ENCODE data around the gene P2RX4.

P2RX4 gene

DNA sequence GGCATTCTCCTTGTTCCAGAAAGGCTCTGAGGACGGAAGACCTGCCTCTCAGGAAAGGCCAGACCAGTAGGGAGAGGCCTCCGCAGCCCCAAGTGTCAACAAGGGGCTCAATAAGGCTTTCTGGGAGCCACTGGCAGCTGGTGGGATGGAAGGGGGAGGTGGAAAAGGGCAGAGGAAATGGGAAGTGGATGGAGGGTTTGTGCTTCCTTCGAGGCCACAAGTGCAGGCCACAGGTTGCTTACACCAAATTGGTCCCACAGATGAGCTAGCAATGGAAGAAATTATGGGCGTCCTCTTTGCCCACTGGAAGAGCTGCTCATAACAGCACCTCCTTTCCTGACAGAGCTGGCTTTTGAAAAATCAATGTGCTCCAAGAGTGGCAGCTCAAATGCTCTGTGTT, 28.2 kb downstream of the P2RX4 start:
- DNase-seq (ENCODE audit: extremely low read depth, insufficient read length): no peak
- Histone ChIP-seq H3K36me3 (ENCODE audit: control insufficient read depth, insufficient read depth, low read length) (peaks cover 19% of the 10 kb centered on the region), H3K4me3 (replicated peaks; ENCODE audit: low read depth, low read length) (no peak overlapping the region), H3K27me3 (replicated peaks; ENCODE audit: control insufficient read depth, insufficient read depth, low read length) (no peaks in the 10 kb centered on the region)
- TF ChIP-seq CTCF (IDR thresholded peaks at IDR 0.05; ENCODE audit: insufficient read depth, low read length, poor library complexity, severe bottlenecking): no peak

GRCh38 chr12:121238604-121239350, 28.8 kb downstream of the P2RX4 start:
- DNase-seq (ENCODE audit: extremely low read depth, insufficient read length): no peak
- no peak for TF ChIP-seq CTCF (IDR thresholded peaks at IDR 0.05; ENCODE audit: insufficient read depth, low read length, poor library complexity, severe bottlenecking)
- H3K27me3 ChIP-seq (replicated peaks; ENCODE audit: control insufficient read depth, insufficient read depth, low read length): no peaks in the 10 kb centered on the region
- H3K36me3 ChIP-seq (ENCODE audit: control insufficient read depth, insufficient read depth, low read length): peaks cover 20% of the 10 kb centered on the region
- H3K4me3 ChIP-seq (replicated peaks; ENCODE audit: low read depth, low read length): no peak overlapping the region

GRCh38 chr12:121239351-121240061, 29.6 kb downstream of the P2RX4 start:
- no peak for TF ChIP-seq CTCF (IDR thresholded peaks at IDR 0.05; ENCODE audit: insufficient read depth, low read length, poor library complexity, severe bottlenecking)
- Histone ChIP-seq H3K4me3 (replicated peaks; ENCODE audit: low read depth, low read length) (no peak overlapping the region), H3K27me3 (replicated peaks; ENCODE audit: control insufficient read depth, insufficient read depth, low read length) (no peaks in the 10 kb centered on the region), H3K36me3 (ENCODE audit: control insufficient read depth, insufficient read depth, low read length) (peaks cover 23% of the 10 kb centered on the region)
- DNase-seq (ENCODE audit: extremely low read depth, insufficient read length): no peak

GRCh38 chr12:121240062-121240420, 30.1 kb downstream of the P2RX4 start:
- Histone ChIP-seq H3K27me3 (replicated peaks; ENCODE audit: control insufficient read depth, insufficient read depth, low read length) (no peaks in the 10 kb centered on the region), H3K36me3 (ENCODE audit: control insufficient read depth, insufficient read depth, low read length) (peaks cover 27% of the 10 kb centered on the region), H3K4me3 (replicated peaks; ENCODE audit: low read depth, low read length) (no peak overlapping the region)
- DNase-seq (ENCODE audit: extremely low read depth, insufficient read length): no peak
- no peak for TF ChIP-seq CTCF (IDR thresholded peaks at IDR 0.05; ENCODE audit: insufficient read depth, low read length, poor library complexity, severe bottlenecking)

DNA sequence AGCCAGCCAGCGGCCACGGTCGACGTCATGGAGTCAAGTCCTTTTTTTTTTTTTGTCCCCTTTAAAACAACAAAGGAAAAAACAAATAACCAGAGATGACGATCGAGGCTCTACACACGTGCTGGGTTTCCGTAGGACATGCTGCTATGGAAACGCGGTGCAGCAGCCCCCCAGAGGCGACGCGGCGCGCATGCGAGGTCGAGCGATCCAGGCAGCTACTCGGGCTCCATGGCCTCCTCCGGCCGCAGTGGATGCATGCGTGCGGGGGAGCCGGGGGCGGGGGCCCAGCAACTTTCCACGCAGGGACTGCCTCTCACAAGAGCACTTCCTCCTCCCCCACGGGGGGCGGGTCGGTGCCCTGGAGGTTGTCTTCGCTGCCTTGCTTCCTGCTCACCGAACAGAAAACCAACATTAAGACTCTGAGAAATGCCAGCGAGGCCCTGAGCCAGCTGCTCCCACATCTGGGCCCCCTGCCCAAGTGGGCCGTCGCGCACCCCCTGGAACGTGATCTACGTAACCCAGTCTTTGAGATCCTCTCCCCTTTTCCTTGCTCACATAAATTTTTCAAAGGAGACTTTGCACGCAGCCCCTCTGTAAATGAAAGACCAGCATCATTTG, 30.7 kb downstream of the P2RX4 start:
- TF ChIP-seq CTCF (IDR thresholded peaks at IDR 0.05; ENCODE audit: insufficient read depth, low read length, poor library complexity, severe bottlenecking): no peak
- DNase-seq (ENCODE audit: extremely low read depth, insufficient read length): no peak
- no peak overlapping the region for H3K4me3 ChIP-seq (replicated peaks; ENCODE audit: low read depth, low read length)
- H3K36me3 ChIP-seq (ENCODE audit: control insufficient read depth, insufficient read depth, low read length): peaks cover 27% of the 10 kb centered on the region
- no peaks in the 10 kb centered on the region for H3K27me3 ChIP-seq (replicated peaks; ENCODE audit: control insufficient read depth, insufficient read depth, low read length)
